GM12865 (cell line): Measurements from ENCODE around the gene TIAM2.

Experiments used
- DNase-seq: peaks from one replicate; pipeline ENCODE4 v3.0.0; 2010; ENCODE audit warnings: low read depth
- H3K4me3 ChIP-seq: 2 replicates; pipeline ENCODE4 v1.5.1; 2011; ENCODE audit warnings: mild to moderate bottlenecking, low read depth, low read length, control low read depth
- TF ChIP-seq, protein P1 (sequence below): IDR thresholded peaks from 2 replicates; pipeline ENCODE4 v1.5.1; 2011; ENCODE audit warnings: low read length, control low read depth, low read depth, inconsistent platforms; ENCODE audit not compliant: insufficient read depth; ENCODE audit errors: missing control alignments

TIAM2 gene

DNA sequence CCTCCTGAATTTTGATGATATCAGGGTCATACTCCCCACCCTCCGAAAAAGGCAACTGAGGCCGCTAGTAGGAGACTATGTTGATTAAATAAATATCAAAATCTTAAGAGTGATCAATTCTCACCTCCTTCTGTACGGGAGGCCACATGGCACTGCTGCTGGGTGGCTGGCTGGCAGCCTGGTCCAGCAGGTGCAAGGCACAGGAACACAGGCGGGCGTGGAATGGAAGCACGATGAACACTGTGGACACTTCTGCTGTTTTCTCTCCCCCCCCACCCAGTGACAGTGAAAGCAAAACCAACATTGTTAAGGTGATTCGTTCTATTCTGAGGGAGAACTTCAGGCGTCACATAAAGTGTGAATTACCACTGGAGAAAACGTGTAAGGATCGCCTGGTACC lies 259.0 kb downstream of the TIAM2 start:
- no peak for DNase-seq
- H3K4me3 ChIP-seq, result no peak overlapping the region
- TF ChIP-seq, protein P1, sequence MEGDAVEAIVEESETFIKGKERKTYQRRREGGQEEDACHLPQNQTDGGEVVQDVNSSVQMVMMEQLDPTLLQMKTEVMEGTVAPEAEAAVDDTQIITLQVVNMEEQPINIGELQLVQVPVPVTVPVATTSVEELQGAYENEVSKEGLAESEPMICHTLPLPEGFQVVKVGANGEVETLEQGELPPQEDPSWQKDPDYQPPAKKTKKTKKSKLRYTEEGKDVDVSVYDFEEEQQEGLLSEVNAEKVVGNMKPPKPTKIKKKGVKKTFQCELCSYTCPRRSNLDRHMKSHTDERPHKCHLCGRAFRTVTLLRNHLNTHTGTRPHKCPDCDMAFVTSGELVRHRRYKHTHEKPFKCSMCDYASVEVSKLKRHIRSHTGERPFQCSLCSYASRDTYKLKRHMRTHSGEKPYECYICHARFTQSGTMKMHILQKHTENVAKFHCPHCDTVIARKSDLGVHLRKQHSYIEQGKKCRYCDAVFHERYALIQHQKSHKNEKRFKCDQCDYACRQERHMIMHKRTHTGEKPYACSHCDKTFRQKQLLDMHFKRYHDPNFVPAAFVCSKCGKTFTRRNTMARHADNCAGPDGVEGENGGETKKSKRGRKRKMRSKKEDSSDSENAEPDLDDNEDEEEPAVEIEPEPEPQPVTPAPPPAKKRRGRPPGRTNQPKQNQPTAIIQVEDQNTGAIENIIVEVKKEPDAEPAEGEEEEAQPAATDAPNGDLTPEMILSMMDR, result no peak

DNA sequence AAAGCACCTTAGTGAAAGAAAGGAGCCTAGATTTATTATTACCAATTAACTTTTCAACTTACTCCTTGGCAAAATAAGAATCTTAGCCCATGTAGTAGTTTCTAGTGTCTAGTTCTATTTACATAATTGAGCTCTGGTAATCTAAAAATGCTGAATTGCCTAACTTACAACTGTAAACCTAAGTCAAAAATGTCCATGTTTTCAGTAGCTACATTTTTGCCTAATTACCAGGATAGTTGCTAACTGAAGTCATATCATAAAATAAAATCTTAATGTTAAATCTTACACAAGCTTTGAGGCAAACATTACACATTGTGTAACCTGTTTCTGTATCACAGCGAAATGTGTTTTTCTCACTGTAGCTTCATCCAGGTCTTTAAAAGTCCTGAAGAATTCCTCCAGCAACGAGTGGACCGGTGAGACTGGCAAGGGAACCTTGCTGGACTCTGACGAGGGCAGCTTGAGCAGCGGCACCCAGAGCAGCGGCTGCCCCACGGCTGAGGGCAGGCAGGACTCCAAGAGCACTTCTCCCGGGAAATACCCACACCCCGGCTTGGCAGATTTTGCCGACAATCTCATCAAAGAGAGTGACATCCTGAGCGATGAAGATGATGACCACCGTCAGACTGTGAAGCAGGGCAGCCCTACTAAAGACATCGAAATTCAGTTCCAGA lies 261.1 kb downstream of the TIAM2 start:
- no peak overlapping the region for H3K4me3 ChIP-seq
- no peak for DNase-seq
- TF ChIP-seq, protein P1, result no peak

DNA sequence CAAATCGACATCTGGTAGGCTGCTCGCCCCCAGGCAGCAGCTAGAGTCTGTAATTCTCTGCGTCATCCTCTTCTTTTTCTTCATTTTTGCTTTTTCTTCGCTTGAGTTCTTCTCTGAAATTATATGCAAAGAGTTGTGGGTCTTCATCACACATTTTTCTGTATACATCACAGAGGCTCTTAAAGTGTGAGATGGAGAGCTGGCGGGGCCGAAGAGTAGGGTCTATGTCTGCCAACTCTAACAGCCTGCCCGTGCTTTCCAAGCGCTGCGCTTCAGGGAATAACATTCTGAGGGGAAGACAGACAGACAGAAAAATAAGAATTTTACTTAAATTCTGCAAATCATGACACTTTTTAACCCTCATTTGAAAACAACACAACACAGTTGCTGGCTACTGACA lies 262.7 kb downstream of the TIAM2 start:
- DNase-seq, result no peak
- no peak overlapping the region for H3K4me3 ChIP-seq
- TF ChIP-seq, protein P1, result no peak

DNA sequence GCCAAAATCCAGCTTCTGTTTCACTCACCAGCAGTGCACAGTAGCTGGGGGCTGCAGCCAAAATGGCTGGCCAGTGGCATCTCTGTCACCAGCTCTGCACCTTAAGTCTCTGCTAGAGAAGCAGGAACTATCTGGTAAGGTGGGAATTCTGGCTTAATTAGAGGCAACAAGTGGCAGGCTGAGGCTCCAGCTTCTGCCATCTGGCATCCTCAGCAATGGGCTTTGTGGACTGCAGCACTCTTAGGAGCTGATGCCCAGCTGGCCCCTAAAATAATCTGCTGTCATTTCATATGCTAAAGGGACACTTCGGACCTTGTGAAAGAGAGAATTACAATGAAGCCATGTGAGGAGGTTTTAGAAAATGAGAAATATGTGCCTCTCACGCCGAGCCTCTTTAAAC lies 264.1 kb downstream of the TIAM2 start:
- no peak for DNase-seq
- no peak overlapping the region for H3K4me3 ChIP-seq
- TF ChIP-seq, protein P1, result no peak

DNA sequence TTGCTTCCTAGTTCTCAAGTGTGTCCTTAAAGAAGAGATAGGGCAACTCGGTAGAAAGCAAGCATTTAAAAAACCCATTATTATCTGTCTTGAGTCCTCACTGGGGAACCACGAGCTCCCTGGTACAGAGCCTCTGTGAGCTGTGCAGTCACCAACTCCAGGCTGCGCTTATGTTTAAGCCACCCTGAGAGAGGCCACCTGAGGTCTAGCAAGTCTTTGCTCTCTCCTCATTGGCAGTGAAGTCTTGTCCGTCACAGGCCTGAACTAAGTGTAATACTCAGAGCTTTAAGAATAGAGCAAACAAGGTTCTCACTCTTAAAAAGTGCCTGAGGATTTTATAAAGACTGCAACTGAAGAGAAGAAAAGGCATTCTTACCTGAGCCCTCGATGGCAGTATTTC lies 264.8 kb downstream of the TIAM2 start:
- TF ChIP-seq, protein P1, result no peak
- H3K4me3 ChIP-seq, result no peak overlapping the region
- no peak for DNase-seq

DNA sequence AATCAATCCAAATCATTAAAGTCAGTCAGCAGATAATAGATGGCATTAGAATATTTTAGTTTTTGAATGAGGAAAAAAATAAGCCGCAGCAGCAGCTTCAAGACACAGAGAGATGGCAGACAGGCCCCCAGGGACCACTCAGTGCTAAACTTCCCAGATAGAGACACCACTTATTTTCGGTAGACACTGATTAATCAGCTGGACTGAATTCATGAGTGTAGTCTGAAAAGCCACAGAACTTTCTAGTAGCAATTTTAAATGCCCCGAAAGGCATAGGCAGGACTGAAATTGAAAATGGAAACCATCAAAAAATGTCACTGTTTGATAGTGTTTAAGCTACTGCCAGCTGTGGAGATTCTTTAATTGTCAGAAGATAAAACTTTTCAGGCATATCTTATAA lies 265.6 kb downstream of the TIAM2 start:
- peak; percentile 48 for DNase-seq
- H3K4me3 ChIP-seq, result no peak overlapping the region
- TF ChIP-seq, protein P1, result no peak

DNA sequence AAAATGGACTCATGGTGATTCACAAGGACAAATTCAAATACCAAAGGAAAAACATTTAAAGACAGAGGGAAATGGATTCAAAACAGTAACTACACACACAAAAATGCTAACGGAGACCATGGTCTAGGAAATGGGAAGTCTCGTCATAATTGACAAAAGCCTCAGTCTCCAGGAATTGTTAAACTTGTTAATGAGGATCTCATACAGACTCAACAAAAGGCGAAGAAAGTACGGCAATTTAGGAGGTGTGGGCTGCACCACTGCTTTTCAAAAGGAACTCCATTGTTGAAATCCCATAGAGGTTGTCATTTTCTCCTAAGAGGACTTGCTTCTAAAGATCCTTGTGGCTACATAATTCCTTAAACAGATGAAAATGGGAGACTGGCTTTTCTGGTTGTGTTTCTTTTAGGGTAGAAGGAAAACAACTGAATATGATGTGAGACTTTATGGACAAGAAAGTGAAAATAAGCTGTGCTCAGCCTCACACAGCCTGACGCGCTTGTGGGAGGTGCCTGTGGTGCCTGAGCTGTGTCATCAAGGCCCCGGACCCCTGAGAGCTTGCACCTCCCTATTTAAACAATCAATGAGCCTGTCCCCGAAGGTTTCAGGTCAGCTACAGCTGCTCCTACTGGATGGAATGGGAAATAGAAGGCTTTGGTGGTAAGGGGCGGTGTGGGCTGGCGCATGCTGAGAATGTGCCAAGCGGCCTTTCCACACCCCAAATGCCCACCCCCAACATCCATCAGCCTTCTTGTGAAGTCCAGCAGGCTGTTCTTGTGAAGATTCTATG lies 266.2 kb downstream of the TIAM2 start:
- no peak overlapping the region for H3K4me3 ChIP-seq
- peak; percentile 37 for DNase-seq

More for the DNA sequence above, 266.2 kb downstream of the TIAM2 start:
- TF ChIP-seq, protein P1, result no peak
